ENCODE measurements around the gene DNAJC5G.

- TF ChIP-seq CTCF (conservative IDR thresholded peaks at IDR 0.05) (no peak), ZFX (IDR thresholded peaks at IDR 0.05) (no peak)
These were observed 29.6 kb upstream of the DNAJC5G start for GRCh38 chr2:27245626-27246025.
